ENCODE results near the gene WDR46. TPM values are rescaled to one million over a fixed set of nuclear protein-coding genes. Genes with fewer than 3 reads are reported as not detected.

WDR46 gene
- 36.3 TPM for total RNA-seq

GRCh38 chr6:33288921-33289783 lies at the start of gene WDR46, which contains the start of gene PFDN6:
WDR46 (minus strand) TSS chr6:33289239; CDS start chr6:33289170, 69 bp downstream.
PFDN6 (plus strand) TSS chr6:33289601; CDS start chr6:33289857, 256 bp downstream.
- Histone ChIP-seq H3K4me1 (peaks cover 28% of the 10 kb centered on the region), H3K4me3 (peak within 1 kb of the TSS; percentile 63 to 81), H3K27ac (peak within 1 kb of the TSS; percentile 81), H3K27me3 (no peaks in the 10 kb centered on the region), H3K9me3 (no peaks in the 10 kb centered on the region), H3K36me3 (peaks cover 0 to 34% of the 10 kb centered on the region in 2 donors)
- DNase-seq (ENCODE audit: extremely low spot score in 2 of 2), result no peak
- intact Hi-C loops (cut with DNase I), result no loop called here
- TF ChIP-seq POLR2AphosphoS5 (IDR thresholded peaks at IDR 0.05; ENCODE audit: insufficient read depth in 1 of 2, low read depth in 1 of 2) (peak; percentile 74 to 100), POLR2A (IDR thresholded peaks at IDR 0.05) (no peak)

DNA sequence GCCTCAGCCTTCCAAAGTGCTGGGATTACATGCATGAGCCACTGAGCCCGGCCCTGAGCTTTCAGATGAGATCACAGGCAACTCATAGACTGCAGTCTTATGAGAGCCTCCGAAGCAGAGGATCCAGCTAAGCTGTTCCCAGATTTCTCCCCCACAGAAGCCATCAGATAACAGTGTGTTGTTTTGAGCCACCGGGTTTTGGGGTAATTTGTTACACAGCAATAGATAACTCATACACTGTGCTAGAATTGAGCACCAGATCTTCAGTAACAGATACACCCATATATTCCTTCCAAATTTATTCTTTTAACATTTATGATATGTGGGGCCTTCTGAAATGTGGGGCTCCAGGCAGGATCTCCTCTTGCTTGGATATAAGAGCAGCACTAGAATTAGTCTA lies 47.5 kb upstream of the WDR46 start:
- TF ChIP-seq, protein P1, sequence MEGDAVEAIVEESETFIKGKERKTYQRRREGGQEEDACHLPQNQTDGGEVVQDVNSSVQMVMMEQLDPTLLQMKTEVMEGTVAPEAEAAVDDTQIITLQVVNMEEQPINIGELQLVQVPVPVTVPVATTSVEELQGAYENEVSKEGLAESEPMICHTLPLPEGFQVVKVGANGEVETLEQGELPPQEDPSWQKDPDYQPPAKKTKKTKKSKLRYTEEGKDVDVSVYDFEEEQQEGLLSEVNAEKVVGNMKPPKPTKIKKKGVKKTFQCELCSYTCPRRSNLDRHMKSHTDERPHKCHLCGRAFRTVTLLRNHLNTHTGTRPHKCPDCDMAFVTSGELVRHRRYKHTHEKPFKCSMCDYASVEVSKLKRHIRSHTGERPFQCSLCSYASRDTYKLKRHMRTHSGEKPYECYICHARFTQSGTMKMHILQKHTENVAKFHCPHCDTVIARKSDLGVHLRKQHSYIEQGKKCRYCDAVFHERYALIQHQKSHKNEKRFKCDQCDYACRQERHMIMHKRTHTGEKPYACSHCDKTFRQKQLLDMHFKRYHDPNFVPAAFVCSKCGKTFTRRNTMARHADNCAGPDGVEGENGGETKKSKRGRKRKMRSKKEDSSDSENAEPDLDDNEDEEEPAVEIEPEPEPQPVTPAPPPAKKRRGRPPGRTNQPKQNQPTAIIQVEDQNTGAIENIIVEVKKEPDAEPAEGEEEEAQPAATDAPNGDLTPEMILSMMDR (IDR thresholded peaks at IDR 0.05), result no peak
- TF ChIP-seq POLR2A (IDR thresholded peaks at IDR 0.05) (no peak), POLR2AphosphoS5 (IDR thresholded peaks at IDR 0.05; ENCODE audit: insufficient read depth in 1 of 2, low read depth in 1 of 2) (no peak)
- Histone ChIP-seq H3K4me1 (no peaks in the 10 kb centered on the region), H3K4me3 (no peak overlapping the region), H3K27ac (no peak overlapping the region), H3K27me3 (no peaks in the 10 kb centered on the region), H3K9me3 (no peaks in the 10 kb centered on the region), H3K36me3 (no peaks in the 10 kb centered on the region)
- no peak for DNase-seq (ENCODE audit: extremely low spot score in 2 of 2)
- intact Hi-C loops (cut with DNase I), result no loop called here

GRCh38 chr6:33335916-33336315 lies 46.9 kb upstream of the WDR46 start:
- H3K27ac ChIP-seq, result no peak overlapping the region
- no peak for TF ChIP-seq POLR2AphosphoS5 (IDR thresholded peaks at IDR 0.05; ENCODE audit: insufficient read depth in 1 of 2, low read depth in 1 of 2)
- TF ChIP-seq, protein P1 (IDR thresholded peaks at IDR 0.05), result no peak
- intact Hi-C loops (cut with DNase I), result no loop called here
- no peaks in the 10 kb centered on the region for H3K4me1 ChIP-seq
- H3K9me3 ChIP-seq, result no peaks in the 10 kb centered on the region
- no peaks in the 10 kb centered on the region for H3K36me3 ChIP-seq
- no peak overlapping the region for H3K4me3 ChIP-seq
- no peak for DNase-seq (ENCODE audit: extremely low spot score in 2 of 2)
- no peaks in the 10 kb centered on the region for H3K27me3 ChIP-seq

DNA sequence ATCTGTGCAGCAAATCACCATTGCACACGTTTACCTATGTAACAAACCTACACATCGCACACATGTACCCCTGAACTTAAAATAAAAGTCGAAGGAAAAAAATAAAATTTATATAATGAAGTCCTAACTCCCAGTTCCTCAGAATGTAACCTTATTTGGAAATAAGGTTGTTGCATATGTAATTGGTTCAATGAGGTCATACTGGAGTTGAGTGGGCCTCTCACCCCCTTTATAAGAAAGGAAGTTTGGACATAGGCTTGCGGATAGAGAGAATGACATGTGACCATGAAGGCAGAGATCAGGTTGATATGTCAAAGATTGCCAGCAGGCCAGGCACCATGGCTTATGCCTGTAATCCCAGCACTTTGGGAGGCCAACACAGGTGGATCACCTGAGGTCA lies 44.6 kb upstream of the WDR46 start:
- Histone ChIP-seq H3K36me3 (no peaks in the 10 kb centered on the region), H3K27ac (no peak overlapping the region), H3K4me3 (no peak overlapping the region), H3K9me3 (no peaks in the 10 kb centered on the region), H3K4me1 (no peaks in the 10 kb centered on the region), H3K27me3 (no peaks in the 10 kb centered on the region)
- intact Hi-C loops (cut with DNase I), result no loop called here
- TF ChIP-seq, protein P1 (IDR thresholded peaks at IDR 0.05), result no peak
- TF ChIP-seq POLR2A (IDR thresholded peaks at IDR 0.05) (no peak), POLR2AphosphoS5 (IDR thresholded peaks at IDR 0.05; ENCODE audit: insufficient read depth in 1 of 2, low read depth in 1 of 2) (no peak)
- no peak for DNase-seq (ENCODE audit: extremely low spot score in 2 of 2)

DNA sequence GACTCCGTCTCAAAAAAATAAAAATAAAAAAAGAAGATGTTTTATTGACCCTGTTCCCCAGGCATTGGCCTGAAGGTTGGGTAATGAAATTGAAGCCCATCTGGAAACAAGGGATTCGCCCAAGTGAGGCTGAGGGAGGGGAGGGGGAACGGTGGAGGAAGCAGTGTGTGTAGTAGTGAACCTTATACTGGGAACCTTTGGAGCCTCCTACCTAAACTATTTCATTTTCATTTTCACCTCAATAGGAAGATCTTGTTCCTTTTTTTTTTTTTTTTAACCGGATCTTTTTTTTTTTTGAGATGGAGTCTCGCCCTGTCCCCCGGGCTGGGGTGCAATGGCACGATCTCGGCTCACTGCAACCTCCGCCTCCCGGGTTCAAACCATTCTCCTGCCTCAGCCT lies 41.7 kb upstream of the WDR46 start:
- no peaks in the 10 kb centered on the region for H3K27me3 ChIP-seq
- H3K4me1 ChIP-seq, result no peaks in the 10 kb centered on the region
- TF ChIP-seq POLR2AphosphoS5 (IDR thresholded peaks at IDR 0.05; ENCODE audit: insufficient read depth in 1 of 2, low read depth in 1 of 2), result no peak
- TF ChIP-seq, protein P1 (IDR thresholded peaks at IDR 0.05), result no peak
- TF ChIP-seq POLR2A (IDR thresholded peaks at IDR 0.05), result no peak
- no peaks in the 10 kb centered on the region for H3K9me3 ChIP-seq
- H3K4me3 ChIP-seq, result no peak overlapping the region
- H3K27ac ChIP-seq, result no peak overlapping the region
- no peak for DNase-seq (ENCODE audit: extremely low spot score in 2 of 2)
- no peaks in the 10 kb centered on the region for H3K36me3 ChIP-seq
- intact Hi-C loops (cut with DNase I), result no loop called here
